NCI-H524 treated with DMSO at 0.1 percent for 48 hours (cell line): ENCODE measurements around the gene PARP8.
"Not testable (repeated sequence)": the region's sequence is repeated elsewhere in the genome, so short reads cannot be mapped to it uniquely, and the experiment has no call there.

Experiments used
- DNase-seq: peaks from one replicate; lab custom pipeline; 2025; lab: John Stamatoyannopoulos, UW

PARP8 gene, protein sequence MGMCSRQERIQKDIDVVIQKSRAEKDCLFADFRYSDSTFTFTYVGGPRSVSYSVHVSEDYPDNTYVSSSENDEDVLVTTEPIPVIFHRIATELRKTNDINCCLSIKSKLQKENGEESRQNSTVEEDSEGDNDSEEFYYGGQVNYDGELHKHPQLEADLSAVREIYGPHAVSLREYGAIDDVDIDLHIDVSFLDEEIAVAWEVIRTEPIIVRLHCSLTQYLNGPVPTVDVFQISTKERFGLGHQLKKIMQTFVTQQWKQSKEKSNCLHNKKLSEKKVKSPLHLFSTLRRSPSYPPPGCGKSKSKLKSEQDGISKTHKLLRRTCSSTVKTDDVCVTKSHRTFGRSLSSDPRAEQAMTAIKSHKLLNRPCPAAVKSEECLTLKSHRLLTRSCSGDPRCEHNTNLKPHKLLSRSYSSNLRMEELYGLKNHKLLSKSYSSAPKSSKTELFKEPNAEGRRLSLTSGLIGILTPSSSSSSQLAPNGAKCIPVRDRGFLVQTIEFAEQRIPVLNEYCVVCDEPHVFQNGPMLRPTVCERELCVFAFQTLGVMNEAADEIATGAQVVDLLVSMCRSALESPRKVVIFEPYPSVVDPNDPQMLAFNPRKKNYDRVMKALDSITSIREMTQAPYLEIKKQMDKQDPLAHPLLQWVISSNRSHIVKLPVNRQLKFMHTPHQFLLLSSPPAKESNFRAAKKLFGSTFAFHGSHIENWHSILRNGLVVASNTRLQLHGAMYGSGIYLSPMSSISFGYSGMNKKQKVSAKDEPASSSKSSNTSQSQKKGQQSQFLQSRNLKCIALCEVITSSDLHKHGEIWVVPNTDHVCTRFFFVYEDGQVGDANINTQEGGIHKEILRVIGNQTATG

DNA sequence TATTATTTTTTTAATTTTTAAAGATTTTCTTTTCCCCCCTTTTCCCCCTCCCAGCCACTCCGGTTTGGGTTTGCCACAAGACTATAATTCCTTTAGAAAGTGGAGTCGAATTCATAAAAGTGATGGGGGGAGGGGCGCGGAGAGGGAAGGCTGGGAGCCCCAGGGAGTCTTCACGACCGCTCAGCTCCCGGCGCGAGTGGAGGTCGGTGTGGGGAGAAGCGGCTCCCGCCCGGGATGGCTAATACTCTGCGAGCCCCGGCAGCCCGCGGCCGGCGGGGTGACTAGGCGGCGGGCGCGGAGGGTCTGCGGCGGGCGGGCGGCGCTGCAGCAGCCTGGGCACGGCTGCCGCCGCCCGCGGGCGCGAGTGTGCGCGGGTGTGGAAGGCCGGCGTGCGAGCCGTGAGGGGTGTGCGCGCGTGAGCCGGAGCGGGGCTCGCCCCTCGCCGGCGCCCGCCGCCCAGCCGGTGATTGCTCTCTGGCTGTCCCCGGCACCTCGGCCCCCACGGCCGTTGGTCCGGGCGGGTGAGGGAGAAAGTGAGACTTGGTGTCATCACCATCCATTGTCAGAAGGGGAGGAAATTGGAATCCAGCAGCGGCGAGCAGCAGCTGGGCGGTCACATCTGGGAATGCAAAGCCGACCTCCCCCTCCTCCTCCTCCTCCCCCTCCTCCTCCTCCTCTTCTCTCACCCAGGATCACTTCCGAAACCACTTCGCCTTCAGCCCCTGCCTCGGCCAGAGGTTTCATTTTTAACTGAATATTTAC is at the start of gene PARP8:
TSS of gene PARP8 (plus strand) at position 377 of the 762 bp plus-strand sequence. CDS start 459 bp downstream, outside the sequence.
- no peak for DNase-seq

DNA sequence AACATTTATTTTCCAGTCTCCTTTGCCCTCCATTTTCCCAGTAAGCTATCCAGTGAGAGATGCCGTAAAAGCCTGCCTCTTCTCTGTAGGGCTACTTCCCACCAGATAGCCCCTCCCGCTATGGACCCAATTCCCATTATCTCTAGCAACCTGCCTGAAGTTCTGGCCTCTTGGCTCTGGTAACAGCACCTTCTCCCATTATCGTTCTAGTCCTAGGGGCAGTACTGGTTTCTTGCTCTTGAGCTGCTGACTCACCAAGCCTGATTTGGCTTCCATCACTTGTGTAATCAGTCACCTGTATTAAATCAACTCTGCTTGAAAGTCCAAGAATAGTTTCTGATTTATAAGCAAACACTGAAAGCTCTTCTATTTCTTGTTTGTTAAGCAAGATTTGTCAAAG is 42.8 kb upstream of the PARP8 start:
- DNase-seq = no peak

DNA sequence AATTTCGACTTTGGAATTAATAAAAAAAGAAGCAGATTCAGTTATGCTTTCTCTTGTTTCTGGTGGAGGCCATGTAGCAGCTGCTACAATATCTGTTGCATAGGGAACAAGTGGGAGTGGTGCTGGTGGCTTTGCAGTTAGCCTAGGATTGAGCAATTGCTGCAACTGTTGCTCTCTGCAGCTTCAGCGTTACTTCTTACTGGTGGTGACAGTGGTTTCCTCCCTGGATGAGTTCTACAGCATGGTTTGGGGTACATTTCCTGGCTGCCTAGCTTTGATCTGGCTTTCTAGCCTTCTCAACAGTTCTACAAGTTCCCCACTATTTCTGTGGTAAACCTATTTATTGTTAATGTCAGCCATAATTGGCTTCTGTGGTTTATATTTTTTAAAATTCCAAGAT is 31.6 kb upstream of the PARP8 start:
- DNase-seq = not testable (repeated sequence)

DNA sequence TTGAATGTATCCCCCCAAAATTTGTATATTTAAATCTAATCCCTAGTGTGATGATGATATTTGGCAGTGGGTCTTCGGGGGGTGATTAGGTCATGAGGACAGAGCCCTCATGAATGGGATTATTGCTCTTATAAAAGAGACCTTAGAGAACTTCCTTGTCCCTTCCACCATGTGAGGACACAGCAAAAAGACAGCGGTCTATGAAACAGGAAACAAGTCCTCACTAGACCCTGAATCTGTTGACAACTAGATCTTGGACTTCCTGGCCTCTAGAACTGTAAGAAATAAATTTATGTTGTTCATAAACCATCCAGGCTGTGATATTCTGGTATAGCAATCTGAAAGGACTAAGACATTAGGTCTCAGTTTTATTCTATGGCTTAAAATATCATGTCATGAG is 28.9 kb upstream of the PARP8 start:
- DNase-seq = not testable (repeated sequence)

DNA sequence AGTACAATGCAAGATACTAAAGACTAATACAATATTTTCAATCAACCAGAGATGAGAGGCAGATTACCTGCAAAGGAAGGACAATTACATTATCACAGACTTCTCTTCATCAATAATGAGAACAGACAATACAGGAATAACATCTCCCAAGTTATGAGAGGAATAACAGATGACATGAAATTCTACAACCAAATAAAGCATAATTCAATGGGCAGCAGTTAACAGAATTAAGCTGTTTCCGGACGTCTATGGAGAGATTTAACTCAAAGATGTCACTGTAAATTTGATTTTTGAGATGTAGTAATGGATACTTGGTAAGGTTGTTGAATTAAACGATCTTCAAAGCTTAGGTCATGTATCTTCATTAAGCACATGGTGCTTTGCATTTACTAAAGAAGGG is 19.8 kb upstream of the PARP8 start:
- no peak for DNase-seq

DNA sequence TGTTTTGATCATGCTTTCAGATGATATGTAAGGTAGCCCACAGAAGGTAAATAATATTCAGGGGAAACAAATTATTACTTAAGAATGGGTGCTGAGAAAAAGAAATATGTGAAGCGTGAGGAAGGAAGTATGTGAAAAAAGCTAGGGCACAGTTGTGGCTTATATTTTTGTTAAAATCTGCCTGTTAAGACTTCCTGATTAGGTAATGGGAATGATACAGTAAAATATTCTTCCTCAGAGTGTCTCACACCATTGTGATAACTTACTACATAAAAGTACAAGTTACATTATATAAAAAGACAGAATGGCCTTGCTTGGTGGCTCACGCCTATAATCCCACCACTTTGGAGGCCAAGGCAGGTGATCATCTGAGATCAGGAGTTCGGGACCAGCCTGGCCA is 18.7 kb upstream of the PARP8 start:
- no peak for DNase-seq

DNA sequence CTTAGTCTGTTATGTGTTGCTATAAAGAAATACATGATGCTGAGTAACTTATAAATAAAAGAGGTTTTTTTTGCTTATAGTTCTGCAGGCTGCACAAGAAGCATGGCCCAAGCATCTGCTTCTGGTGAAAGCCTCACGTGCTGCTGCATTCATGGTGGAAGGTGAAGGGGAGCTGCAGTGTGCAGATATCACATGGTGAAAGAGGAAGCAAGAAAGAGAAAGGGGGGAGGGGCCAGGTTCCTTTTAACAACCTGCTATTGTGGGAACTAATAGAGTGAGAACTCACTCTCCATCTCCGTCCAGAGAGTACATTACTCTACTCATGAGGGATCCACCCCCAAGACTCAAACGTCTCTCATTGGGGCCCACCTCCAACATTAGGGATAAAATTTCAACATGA is 12.5 kb upstream of the PARP8 start:
- DNase-seq = no peak

DNA sequence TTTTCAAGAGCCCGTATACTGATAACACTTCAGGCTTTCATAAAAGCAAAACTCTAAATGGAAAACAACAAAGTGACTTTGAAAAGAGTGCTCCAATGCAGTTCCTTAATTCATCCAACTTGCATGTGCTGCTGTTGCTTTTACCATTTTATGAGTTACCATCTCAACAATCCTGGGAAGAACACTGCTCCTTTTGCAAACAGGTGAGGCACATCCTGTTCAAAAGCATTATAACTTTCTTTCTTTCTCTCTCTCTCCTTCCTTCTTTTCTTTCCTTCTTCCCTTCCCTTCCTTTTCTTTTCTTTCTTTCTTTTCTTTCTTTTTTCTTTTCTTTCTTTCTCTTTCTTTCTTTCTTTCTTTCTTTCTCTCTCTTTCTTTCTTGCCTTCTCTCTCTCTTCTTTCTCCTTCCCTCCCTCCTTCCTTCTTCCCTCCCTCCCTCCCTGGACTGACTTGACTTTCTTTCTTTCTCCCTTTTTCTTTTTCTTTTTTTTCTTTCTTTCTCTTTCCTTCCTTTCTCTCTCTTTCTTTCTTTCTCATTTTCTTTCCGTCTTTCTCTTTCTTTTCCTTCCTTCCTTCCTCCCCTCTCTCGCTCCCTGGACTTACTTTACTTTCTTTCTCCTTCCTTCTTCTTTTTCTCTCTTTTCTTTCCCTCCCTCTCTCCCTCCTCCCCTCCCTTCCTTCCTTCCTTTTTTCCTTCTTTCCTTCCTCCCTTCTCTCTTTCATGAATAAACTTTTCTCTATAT is 11.2 kb upstream of the PARP8 start:
- DNase-seq = no peak

DNA sequence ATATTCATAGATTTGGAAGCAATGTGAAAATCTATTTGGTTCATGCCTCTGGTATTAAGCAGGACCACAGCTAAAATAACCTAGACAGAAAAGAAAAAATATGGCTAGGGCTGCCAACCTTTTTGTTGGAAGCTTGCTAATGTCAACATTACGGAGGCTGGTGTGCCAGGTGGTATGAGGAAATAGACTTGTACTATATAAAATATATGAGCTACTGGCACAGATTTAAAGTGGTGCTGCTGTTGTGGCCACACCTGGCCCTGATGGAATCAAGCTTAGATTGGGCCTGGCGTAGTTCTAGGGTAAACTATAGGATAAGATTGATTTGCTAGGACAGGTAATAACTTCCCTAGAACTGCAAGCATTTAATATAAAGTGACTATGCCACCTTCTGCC is 10.6 kb upstream of the PARP8 start:
- no peak for DNase-seq

DNA sequence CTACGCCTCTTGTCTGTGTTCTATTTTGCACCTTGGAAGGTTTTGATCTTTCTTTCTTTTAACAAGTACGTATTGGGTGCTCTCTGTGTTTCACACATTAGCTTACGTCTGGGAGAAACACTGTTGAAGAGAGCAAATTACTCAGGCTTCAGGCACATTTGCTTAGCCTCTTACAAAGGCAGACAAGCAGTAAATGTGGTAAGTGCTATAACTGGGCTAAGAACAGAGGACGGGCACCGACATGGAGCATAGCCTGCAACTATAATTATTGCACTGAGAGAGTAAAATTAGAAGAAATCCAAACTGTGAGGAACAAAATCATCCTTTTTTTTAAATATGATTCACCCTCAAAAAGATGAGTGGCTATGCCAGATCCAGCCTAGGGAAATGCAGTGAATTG is 9.4 kb upstream of the PARP8 start:
- no peak for DNase-seq

DNA sequence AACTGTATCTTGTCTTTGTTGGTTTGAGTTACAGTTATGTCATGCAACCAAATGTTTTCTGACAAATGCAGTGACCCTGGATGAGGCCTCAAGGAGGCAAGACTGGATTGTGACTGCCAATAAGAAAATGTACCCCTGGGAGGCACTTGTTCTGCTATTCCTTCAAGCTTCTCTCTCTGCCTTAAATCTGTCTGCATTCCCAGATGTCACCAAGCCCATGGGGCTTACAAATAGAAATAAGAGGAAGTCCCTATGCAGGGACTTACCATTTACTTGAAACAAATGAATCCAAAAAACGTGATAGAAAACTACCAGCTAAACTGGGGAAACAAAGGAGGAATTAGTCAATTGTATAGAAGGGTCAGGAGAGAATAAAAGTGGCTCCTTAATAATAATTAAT is 8.2 kb upstream of the PARP8 start:
- DNase-seq = no peak

DNA sequence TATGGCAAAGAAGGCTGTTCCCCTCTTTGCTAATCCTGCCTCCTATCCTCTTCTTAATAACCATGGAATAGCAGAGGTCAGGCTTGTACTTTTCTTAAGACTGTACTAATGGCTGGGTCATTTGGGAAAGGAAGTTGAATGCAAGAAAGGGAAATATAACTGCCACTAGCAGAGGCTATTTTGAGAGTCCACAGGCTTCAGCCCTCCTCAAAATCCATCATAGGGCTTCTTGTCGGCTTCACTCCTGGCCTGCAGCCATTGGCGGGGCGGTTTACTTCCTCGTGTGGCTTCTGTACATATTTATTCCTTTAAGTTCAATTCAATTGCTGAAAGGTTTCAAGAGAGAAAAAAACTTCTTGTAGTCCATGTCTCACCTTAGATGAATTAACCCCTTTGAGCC is 2.8 kb upstream of the PARP8 start:
- no peak for DNase-seq

DNA sequence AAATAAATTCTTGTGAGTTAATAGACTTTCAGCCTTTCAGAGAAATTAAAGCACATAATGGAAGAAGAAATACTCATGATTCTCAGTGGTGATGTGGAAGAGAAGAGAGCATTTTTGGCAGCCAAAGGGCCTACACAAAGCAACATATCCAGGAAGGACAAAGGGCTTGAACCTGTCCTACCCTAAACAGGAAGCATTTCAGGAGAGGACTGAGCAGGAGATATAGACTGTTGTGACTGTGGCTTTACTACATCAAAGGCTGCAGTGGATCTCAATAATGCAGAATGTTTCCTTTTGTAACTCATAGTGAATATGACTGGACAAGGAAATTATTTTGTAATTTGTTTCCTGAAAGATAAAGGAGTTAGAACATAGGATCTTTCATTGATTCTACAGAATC is 1.3 kb upstream of the PARP8 start:
- no peak for DNase-seq

DNA sequence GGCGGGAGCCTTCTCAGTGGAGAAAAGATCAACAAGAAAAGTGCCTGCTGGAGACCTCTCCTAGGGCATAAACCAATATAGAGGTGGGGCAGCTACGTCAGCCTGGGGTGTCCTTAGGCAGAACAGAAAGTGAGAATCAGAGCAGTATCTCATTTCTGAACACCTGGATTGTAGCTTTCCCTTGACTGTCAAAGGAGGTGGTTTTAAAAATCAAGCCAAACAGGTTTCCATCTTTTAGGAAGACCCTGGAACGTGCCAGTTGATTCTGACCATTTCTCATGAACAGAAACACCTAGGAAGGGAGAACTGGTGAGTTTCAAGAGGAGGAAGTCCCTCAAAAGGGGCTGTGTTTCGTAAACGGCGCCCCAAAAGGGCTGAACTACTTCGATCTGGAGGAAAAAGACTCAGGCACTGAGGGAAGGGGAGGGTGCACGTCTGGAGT is 655 bp upstream of the PARP8 start:
- not testable (repeated sequence) for DNase-seq

DNA sequence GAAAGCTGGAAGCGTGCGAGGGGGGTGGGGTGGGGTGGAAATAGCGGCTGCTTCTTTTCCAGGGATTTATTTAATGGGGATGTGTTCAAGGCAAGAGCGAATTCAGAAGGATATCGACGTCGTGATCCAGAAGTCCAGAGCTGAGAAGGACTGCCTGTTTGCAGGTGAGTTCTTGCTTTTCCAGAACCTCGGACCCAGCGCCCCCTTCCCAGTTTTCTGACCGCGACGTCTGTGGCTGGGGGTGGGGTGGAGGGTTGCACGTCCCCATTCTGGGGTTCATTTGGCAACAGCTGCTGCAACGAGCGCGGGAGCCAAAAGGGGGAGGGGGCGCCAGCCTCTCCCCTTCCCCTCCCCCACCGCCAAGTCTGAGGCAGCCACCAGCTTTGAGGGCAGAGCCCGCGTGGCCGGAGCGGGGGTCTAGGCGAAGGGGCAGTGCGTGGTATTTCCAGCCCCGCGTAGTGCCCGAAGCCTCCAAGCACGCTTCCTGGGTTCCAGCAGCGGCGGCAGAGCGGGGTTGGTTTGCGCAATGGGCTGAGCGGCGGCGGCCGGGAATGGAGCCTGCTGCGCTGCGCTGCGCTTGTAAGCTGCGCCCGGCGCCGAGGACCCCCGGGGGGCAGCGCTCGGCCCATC is 701 bp downstream of the PARP8 start:
- DNase-seq = no peak

DNA sequence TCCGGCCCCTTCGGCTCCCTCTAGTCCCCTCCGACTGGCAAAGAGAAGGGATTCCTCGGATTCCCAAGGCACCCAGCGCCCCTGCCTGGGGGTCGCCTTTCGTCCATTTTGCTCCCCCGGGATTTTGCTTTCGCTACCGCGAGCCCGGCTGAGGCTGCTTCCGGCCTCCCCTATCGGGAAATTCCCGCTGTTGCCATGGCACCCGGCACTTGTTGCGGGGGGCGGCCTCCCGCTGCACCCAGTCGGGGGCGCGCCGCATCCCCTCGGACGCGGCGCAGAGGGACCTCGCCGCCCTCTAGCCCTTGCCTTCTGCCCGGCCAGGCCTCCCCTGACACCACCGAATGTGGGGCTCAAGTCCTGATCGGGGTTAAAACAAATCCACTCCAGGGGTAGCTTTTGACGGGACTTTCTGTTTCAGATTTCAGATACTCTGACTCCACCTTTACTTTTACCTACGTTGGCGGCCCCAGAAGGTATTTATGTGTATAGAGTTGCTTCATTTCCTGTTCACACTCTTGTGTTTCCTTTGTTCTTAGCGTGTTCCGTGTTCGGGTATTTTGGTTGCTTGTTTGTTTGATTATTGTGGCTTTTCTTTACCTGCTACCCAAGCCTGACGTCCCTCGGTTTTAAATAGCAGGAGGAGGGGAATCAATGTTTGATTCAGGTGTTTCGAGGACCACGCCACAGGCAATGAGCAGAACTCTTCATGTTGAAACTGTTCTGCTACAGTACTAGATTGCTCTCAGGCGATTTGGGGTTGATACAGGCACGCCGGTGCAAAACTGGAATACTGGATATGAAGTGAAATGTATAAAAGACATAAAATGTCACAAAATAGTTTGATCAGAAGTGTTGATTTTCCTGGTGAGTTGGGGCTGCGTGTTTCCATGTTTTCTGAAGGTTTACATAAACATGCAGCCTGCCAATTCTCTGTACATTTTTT is 1.5 kb downstream of the PARP8 start:
- peak; percentile 29 for DNase-seq

DNA sequence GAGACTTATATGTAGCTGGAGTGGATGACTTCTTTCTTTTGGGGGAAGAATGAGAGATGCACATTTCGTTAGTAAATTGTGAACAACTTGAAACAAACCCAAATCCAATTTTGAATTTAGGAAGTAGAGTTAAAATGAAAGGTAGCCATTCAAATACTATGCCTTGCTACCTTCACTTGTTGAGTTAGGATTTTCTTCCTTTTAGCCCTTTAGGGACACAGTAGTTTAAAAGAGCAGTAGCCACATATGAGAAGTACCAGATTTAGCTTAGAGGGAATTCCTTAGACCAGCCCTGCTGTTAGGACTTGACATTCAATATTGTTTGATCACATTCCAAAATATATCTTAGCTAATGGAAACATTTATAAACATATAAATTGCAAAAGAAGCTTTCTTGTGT is 2.2 kb downstream of the PARP8 start:
- DNase-seq = not testable (repeated sequence)

DNA sequence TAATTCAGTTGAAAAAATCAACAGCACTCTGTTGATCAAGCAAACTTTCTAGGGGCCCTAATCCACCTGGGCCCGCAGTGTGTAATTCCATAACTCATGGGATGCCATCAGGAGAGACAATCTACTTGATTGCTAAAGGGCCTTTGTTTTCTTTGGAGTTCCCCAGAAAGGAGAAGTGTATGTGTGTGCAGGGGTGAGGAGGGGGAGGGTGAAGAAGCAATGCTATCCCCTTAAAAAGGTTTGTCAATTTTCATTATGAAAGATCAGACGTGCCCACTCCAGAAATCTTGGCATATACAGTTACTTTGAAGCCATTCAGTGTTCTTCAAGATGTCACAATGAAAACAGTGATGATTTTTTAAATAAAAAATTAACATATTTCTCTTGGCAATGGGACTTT is 6.2 kb downstream of the PARP8 start:
- no peak for DNase-seq

DNA sequence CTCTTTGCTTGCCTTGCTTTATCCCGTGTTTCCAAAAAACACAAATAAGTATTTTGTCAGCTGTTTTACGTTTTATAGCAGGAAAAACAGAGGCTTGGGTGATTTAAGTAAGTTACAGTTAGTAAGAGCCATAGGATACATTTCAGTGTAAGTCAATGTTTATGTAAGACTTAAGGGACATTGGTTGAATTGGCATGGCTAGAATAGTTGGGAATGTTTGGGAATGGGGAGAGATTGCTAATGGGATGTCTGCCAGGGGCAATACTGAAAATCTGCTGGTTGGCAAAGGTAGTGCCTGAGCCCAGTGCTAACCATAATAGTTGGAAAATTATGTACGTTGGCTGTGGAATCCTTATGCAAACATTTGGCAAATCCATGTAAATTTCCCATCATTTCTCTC is 7.0 kb downstream of the PARP8 start:
- not testable (repeated sequence) for DNase-seq

DNA sequence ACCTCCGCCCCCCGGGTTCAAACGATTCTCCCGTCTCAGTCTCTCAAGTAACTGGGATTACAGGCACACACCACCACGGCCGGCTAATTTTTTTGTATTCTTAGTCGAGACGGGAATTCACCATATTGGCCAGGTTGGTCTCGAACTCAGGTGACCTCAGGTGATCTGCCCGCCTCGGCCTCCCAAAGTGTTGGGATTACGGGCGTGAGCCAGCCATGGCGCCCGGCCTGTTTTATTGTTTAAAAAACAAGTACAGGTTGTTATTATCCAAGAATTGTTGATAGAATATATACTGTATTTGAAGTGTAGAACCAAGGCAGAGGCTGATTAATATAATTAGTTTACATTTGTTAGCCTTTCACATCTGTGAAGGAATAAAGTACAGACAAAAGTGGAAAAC is 8.9 kb downstream of the PARP8 start:
- DNase-seq = no peak
